Measurements from ENCODE around the gene RGS12.

- no peak for TF ChIP-seq POLR2A (IDR thresholded peaks at IDR 0.05; ENCODE audit: low read depth, low read length)
- no peak for TF ChIP-seq POLR2AphosphoS5 (IDR thresholded peaks at IDR 0.05; ENCODE audit: low read depth, low read length)
These were observed 37.1 kb upstream of the RGS12 start for GRCh38 chr4:3255611-3256186.
